Muscle of leg (tissue), 11 donors: ENCODE measurements around the gene PARVB. TPM values are rescaled to one million over a fixed set of nuclear protein-coding genes. Genes with fewer than 3 reads are reported as not detected.

Experiments
- DNase-seq: peaks from one replicate; pipeline ENCODE4 v3.0.0; 2013
- H3K27ac ChIP-seq: one replicate; pipeline ENCODE4 v1.5.1; 2013; ENCODE audit warnings: mild to moderate bottlenecking, low read length, control low read depth
- H3K27me3 ChIP-seq: one replicate; pipeline ENCODE4 v1.6.1; 2013; ENCODE audit warnings: low read length; ENCODE audit not compliant: control insufficient read depth, insufficient read depth
- H3K36me3 ChIP-seq: one replicate; pipeline ENCODE4 v1.6.1; 2013; ENCODE audit warnings: low read length; ENCODE audit not compliant: control insufficient read depth, insufficient read depth
- H3K4me1 ChIP-seq: one replicate; pipeline ENCODE4 v1.6.1; 2013; ENCODE audit warnings: low read length; ENCODE audit not compliant: control insufficient read depth, insufficient read depth
- H3K4me3 ChIP-seq: one replicate; pipeline ENCODE4 v1.5.1; 2013; ENCODE audit warnings: low read length, control low read depth
- H3K9me3 ChIP-seq: replicated peaks from 2 replicates; pipeline ENCODE4 v1.6.1; 2013; ENCODE audit warnings: low read depth, low read length; ENCODE audit not compliant: control insufficient read depth
- WGBS: methylation state at CpG from one replicate; pipeline ENCODE4 v1.1.5; 2013; ENCODE audit warnings: missing lambda C conversion rate; ENCODE audit not compliant: insufficient coverage; 5-methylcytosine and 5-hydroxymethylcytosine counted together
- polyA plus RNA-seq, 8 donors: library from polyadenylated mRNA; unstranded; fragments of 120-200 nt; gene quantifications; one replicate each; pipeline versions ENCODE4 v1.2.1 to v1.2.3, GENCODE V29; 2013; ENCODE audit warnings: inconsistent platforms in 1 of 8, low replicate concordance in 1 of 8; ENCODE audit not compliant: insufficient read length in 8 of 8, insufficient read depth in 1 of 8
- total RNA-seq: library from RNA; stranded (reverse); fragments of 120-200 nt; gene quantifications from one replicate; pipeline ENCODE4 v1.2.4, GENCODE V29; 2013

Gene PARVB
- total and polyA plus RNA-seq, 9 donors = 31.5 to 52.0 (median 43.8) TPM

- Histone ChIP-seq H3K4me1 (peaks cover 14% of the 10 kb centered on the region), H3K4me3 (no peak overlapping the region), H3K27ac (no peak overlapping the region), H3K9me3 (peaks cover 1% of the 10 kb centered on the region), H3K27me3 (no peaks in the 10 kb centered on the region), H3K36me3 (peaks cover 21% of the 10 kb centered on the region)
- 66% methylated on average over 2 of the region's 4 CpGs for WGBS
- no peak for DNase-seq
Measured at GRCh38 chr22:44143105-44143474, 119.0 kb downstream of the PARVB start.

GRCh38 chr22:44143579-44143978, 119.5 kb downstream of the PARVB start:
- peaks cover 16% of the 10 kb centered on the region for H3K36me3 ChIP-seq
- H3K27me3 ChIP-seq = no peaks in the 10 kb centered on the region
- no peak overlapping the region for H3K4me3 ChIP-seq
- 39% methylated on average over 2 of the region's 9 CpGs for WGBS
- no peak overlapping the region for H3K27ac ChIP-seq
- DNase-seq = no peak
- peaks cover 18% of the 10 kb centered on the region for H3K4me1 ChIP-seq
- no peaks in the 10 kb centered on the region for H3K9me3 ChIP-seq

GRCh38 chr22:44144046-44144569, 120.0 kb downstream of the PARVB start:
- Histone ChIP-seq H3K4me1 (peaks cover 21% of the 10 kb centered on the region), H3K36me3 (peaks cover 14% of the 10 kb centered on the region), H3K27me3 (no peaks in the 10 kb centered on the region), H3K27ac (no peak overlapping the region), H3K4me3 (no peak overlapping the region), H3K9me3 (no peaks in the 10 kb centered on the region)
- DNase-seq = no peak
- 83% methylated on average over 4 of the region's 10 CpGs for WGBS

GRCh38 chr22:44145544-44145943, 121.4 kb downstream of the PARVB start:
- Histone ChIP-seq H3K27ac (no peak overlapping the region), H3K4me1 (peaks cover 21% of the 10 kb centered on the region)
- no peak for DNase-seq

GRCh38 chr22:44146088-44146861, 122.2 kb downstream of the PARVB start:
- peaks cover 21% of the 10 kb centered on the region for H3K4me1 ChIP-seq
- H3K27me3 ChIP-seq = no peaks in the 10 kb centered on the region
- H3K9me3 ChIP-seq = no peaks in the 10 kb centered on the region
- 94% methylated on average over 24 of the region's 33 CpGs for WGBS
- DNase-seq = no peak
- peaks cover 12% of the 10 kb centered on the region for H3K36me3 ChIP-seq
- no peak overlapping the region for H3K27ac ChIP-seq
- H3K4me3 ChIP-seq = no peak overlapping the region

More at GRCh38 chr22:44145544-44145943, 121.4 kb downstream of the PARVB start:
- H3K27me3 ChIP-seq = no peaks in the 10 kb centered on the region
- H3K4me3 ChIP-seq = no peak overlapping the region
- 54% methylated on average over 6 of the region's 8 CpGs for WGBS
- no peaks in the 10 kb centered on the region for H3K9me3 ChIP-seq
- peaks cover 13% of the 10 kb centered on the region for H3K36me3 ChIP-seq

GRCh38 chr22:44147008-44147645, 123.0 kb downstream of the PARVB start:
- no peak overlapping the region for H3K4me3 ChIP-seq
- no peak overlapping the region for H3K27ac ChIP-seq
- H3K4me1 ChIP-seq = peaks cover 21% of the 10 kb centered on the region
- H3K9me3 ChIP-seq = no peaks in the 10 kb centered on the region
- peaks cover 14% of the 10 kb centered on the region for H3K36me3 ChIP-seq
- H3K27me3 ChIP-seq = no peaks in the 10 kb centered on the region
- 52% methylated on average over 10 of the region's 12 CpGs for WGBS
- DNase-seq = no peak

- H3K36me3 ChIP-seq = peaks cover 10% of the 10 kb centered on the region
- peak overlapping the region; percentile 59 for H3K27ac ChIP-seq
- DNase-seq = peak; percentile 86
- no peaks in the 10 kb centered on the region for H3K9me3 ChIP-seq
- H3K27me3 ChIP-seq = no peaks in the 10 kb centered on the region
- 24% methylated on average over 14 of the region's 27 CpGs for WGBS
- H3K4me1 ChIP-seq = peaks cover 21% of the 10 kb centered on the region
- H3K4me3 ChIP-seq = no peak overlapping the region
Measured at GRCh38 chr22:44147821-44148574, 123.9 kb downstream of the PARVB start.

GRCh38 chr22:44151676-44152075, 127.6 kb downstream of the PARVB start:
- Histone ChIP-seq H3K27ac (no peak overlapping the region), H3K36me3 (peaks cover 10% of the 10 kb centered on the region), H3K9me3 (no peaks in the 10 kb centered on the region), H3K4me3 (no peak overlapping the region), H3K27me3 (no peaks in the 10 kb centered on the region), H3K4me1 (peaks cover 15% of the 10 kb centered on the region)
- 44% methylated on average over 4 of the region's 4 CpGs for WGBS
- DNase-seq = peak; percentile 39

GRCh38 chr22:44153710-44154109, 129.6 kb downstream of the PARVB start:
- Histone ChIP-seq H3K9me3 (no peaks in the 10 kb centered on the region), H3K4me1 (peaks cover 5% of the 10 kb centered on the region), H3K36me3 (peaks cover 22% of the 10 kb centered on the region), H3K27me3 (no peaks in the 10 kb centered on the region), H3K4me3 (no peak overlapping the region), H3K27ac (no peak overlapping the region)
- no peak for DNase-seq
- 48% methylated on average over 3 of the region's 10 CpGs for WGBS

GRCh38 chr22:44154436-44154942, 130.4 kb downstream of the PARVB start:
- DNase-seq = no peak
- Histone ChIP-seq H3K4me1 (peaks cover 2% of the 10 kb centered on the region), H3K4me3 (no peak overlapping the region), H3K27me3 (no peaks in the 10 kb centered on the region), H3K9me3 (no peaks in the 10 kb centered on the region), H3K27ac (no peak overlapping the region), H3K36me3 (peaks cover 25% of the 10 kb centered on the region)
- WGBS = 87% methylated on average over 2 of the region's 2 CpGs
